ENCODE measurements around the gene QRICH1.
A peak's percentile ranks its signal among the peaks of the same experiment; 100 is the strongest.

QRICH1 gene

GRCh38 chr3:49032646-49033304, 61.1 kb downstream of the QRICH1 start:
- peak; percentile 52 for DNase-seq (ENCODE audit: low spot score)

GRCh38 chr3:49030321-49030720, 63.5 kb downstream of the QRICH1 start:
- no peak for DNase-seq (ENCODE audit: low spot score)

DNA sequence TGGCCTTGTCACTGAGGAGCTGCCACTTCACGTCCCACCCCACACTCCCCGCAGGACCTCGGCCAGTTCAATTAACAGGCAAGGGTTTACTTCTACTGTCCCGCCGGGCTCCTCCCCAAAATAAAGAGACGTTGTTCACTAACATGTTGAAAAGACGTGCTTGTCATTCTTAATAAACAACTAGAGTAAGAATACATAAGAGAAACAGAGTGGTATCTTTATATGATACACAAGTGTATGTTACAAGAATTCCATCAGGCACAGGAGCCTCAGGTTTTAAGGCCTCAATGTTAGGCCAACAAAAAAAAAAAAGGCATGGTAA, 64.3 kb downstream of the QRICH1 start:
- no peak for DNase-seq (ENCODE audit: low spot score)

GRCh38 chr3:49028673-49029562, 65.0 kb downstream of the QRICH1 start, which contains the start of gene IMPDH2:
Gene IMPDH2, minus strand, starts transcription at chr3:49029398. Its CDS starts 48 bp downstream, at chr3:49029350.
- peak; percentile 93 for DNase-seq (ENCODE audit: low spot score)

DNA sequence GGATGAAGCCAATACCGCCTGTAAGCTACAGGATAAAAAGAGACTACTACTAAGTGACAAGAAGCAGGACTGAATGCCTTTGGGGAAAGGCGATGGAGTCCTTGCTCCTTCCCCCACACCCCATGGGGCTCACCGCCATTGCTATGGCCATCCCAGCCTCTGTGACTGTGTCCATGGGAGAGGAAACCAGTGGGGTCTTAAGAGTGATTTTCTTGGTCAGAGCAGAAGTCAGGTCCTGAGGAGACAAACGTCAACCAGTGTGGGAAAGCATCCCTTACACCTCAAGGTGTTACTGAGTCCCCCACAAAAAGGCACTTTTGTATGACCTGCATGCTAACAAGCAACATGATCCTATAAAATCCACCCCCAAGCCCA, 65.6 kb downstream of the QRICH1 start:
- DNase-seq (ENCODE audit: low spot score), result no peak

DNA sequence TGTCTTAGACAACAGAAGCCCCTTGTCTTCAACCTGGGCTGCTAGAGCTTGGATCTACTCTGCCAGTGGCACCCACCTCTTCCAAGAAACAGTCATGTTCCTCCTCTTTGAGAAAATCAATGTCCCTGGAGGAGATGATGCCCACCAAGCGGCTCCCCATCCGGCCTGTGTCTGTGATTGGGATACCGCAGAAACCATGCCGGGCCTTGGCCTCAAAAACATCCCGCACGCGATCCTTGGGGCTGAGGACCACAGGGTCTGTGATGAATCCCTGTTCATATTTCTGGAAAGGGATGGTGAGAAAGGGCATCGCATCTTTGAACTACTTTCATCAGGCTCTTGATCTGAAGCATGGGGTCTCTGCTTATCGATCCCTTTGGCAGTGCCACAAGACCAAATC, 66.2 kb downstream of the QRICH1 start:
- DNase-seq (ENCODE audit: low spot score), result no peak

DNA sequence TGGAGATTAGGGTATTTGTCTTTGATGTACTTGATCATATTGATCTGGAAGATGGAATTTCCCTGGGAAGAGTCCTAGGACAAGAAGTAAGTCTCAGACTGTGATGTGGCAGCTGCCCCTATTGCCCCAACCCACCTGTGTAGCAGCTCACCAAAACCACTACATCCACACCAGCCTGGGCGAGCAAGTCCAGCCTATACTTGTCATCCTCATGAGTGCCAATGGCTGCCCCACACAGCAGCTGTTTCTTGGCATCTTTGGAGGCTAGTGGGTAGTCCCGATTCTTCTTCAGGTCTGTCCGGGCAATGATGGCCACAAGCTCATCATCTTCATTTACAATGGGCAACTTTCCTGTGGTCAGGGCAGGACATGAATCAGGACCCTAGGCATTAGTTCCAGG, 67.3 kb downstream of the QRICH1 start:
- no peak for DNase-seq (ENCODE audit: low spot score)

GRCh38 chr3:49025793-49026520, 67.9 kb downstream of the QRICH1 start:
- DNase-seq (ENCODE audit: low spot score), result no peak

GRCh38 chr3:49025005-49025792, 68.7 kb downstream of the QRICH1 start:
- no peak for DNase-seq (ENCODE audit: low spot score)

DNA sequence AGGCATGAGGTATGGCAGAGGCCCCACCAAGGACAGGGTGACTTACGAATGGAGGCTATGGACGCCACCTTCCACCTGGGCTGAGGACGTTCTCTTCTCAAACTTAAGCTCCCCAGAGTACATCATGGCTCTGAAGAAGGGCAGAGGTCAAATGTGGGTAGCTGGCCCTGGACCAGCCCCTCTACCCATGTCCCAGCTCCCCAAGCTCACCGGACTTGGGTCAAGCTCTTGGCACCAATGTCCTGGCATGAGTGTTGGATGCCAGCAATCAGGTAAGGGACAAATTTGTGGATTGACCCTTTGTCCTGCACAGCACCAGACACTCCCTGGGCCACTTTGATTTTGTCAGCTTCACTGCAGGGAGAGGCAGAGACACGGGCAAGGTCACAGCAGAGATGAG, 69.4 kb downstream of the QRICH1 start:
- DNase-seq (ENCODE audit: low spot score), result no peak

DNA sequence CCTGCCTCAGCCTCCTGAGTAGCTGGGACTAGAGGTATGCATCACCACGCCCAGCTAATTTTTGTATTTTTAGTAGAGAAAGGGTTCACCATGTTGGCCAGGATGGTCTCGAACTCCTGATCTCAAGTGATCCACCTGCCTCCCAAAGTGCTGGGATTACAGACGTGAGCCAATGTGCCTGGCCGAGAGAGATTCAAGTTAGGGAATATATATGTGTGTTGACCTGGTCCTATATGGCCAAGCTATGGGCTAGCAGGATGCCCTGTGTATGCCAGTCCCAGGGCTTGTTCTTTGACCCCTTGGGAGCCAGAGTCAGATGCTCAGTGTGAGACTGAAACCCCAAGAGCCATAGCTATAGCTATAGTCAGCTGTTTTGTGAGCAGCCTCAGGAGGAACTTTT, 70.1 kb downstream of the QRICH1 start:
- no peak for DNase-seq (ENCODE audit: low spot score)

DNA sequence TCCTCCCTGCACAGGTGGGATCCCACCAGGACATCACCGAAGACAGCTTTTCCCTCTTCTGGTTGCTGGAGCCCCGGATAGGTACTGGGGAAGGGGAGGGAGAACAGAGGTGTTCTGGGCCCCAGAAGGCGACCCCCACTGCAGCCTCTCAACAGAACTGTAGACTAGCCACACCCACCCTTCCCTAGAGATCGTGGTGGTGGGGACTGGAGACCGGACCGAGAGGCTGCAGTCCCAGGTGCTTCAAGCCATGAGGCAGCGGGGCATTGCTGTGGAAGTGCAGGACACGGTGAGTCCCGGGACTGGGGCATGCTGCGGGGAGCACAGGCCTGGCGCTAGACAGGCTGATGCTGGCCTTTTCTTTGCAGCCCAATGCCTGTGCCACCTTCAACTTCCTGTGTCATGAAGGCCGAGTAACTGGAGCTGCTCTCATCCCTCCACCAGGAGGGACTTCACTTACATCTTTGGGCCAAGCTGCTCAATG, 71.1 kb downstream of the QRICH1 start:
- peak; percentile 39 for DNase-seq (ENCODE audit: low spot score)

- peak; percentile 95 for DNase-seq (ENCODE audit: low spot score)
Measured at GRCh38 chr3:49021813-49022687, 71.8 kb downstream of the QRICH1 start, which contains the start of gene NDUFAF3. Gene NDUFAF3, plus strand, starts transcription at chr3:49022121. Its CDS starts 24 bp downstream, at chr3:49022145.

DNA sequence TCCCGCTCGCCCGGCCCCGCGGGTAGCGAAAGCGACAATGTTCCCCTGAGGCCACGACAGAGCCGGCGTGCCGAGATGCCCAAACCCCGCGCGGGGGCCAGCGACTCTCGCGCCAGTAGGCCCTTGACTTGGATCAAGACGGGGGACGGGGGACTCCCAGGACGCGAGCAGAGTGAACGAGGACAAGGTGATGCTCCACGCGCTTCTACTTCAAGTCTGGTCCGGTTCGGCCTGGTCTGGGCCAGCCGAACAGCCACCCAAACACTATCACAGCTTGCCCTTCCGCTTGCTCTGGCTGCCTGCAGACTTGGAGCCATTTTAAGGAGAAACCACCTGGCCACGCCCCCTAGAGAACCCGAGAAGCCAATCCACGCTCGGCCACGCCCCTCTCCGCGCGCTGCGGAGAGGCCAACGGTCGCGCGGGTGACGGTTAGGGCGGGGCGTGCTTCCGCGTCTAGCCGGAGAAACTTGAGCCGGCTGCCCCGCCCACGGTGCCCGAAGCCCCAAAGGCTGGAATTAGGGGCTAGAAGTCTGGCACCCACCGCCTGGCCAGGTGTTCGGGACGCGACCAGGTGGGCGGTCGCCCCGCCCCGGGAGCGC, 72.6 kb downstream of the QRICH1 start:
- peak; percentile 98 for DNase-seq (ENCODE audit: low spot score)

DNA sequence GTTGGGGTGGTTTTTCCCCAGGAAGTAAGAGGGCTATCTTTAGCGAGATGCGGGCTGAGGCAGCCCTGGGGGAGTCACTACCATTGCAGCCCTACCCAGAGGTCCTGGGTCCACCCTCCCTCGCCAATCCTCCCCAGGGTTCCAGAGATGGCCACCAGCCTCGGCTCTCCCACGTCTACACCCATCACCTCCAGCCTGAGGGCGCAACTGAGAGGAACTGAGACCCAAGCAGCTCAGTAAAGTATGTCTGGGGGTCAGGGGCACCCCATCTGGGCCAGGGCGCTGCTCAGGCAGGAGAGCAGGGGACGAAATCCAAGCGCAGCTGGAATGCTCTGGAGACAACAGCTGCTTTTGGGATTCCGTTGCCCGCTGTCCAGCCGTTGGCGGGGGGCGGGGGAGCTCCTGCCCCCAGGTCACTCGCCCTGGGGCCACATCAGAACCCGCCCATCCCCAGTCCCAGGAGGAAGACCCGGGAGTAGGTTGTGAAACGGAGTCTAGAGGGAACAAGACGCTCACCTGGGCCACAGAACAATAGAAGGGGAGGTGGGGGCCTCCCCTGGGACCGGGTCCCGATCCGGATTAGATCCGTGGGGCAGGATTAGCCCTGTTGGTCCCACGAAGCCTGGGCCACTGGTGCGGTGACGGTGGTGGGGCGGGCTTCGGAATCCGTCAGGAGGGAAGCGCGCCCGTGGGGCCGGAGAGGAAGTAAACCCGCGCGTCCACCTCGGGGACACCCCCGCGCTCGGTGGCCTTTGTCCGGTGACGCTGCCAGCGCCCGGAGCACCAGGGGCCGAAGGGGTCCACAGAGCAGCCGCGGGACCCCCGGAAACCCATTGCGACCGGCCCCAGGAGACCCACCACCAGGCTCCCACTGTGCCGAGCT, 73.3 kb downstream of the QRICH1 start:
- DNase-seq (ENCODE audit: low spot score), result peak; percentile 47

DNA sequence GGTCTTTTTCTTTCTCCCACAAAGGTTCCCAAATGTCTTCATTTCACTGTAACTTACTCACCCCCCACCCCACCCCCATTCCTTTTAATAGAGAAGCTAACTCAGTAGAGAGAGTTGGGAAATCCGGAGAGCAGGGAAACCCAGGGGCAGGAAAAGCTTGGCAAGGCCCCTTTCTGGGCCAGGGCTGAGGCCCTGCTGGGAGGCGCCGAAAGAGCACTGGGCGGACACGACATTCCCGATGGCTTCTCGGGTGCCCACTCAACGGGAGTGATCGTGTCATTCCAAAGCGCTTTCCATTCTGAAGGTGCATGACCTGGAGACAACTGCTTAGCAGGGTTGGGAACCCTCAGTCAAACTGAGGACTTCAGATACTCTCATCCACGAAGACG, 73.9 kb downstream of the QRICH1 start:
- no peak for DNase-seq (ENCODE audit: low spot score)

DNA sequence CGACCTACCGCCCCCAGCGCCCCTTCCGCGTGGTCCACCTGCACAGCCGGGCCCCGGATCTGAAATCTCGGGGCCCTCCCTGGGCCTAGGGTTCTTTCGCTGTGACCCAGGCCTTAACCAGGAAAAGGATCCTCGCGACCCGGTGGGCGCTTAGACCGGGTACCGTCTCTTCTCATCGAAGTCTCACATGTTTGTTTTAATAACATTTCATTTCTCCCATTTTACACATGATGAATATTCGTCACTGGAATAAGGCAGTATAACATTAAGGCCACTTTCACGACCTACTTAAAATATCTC, 75.2 kb downstream of the QRICH1 start:
- DNase-seq (ENCODE audit: low spot score), result no peak

DNA sequence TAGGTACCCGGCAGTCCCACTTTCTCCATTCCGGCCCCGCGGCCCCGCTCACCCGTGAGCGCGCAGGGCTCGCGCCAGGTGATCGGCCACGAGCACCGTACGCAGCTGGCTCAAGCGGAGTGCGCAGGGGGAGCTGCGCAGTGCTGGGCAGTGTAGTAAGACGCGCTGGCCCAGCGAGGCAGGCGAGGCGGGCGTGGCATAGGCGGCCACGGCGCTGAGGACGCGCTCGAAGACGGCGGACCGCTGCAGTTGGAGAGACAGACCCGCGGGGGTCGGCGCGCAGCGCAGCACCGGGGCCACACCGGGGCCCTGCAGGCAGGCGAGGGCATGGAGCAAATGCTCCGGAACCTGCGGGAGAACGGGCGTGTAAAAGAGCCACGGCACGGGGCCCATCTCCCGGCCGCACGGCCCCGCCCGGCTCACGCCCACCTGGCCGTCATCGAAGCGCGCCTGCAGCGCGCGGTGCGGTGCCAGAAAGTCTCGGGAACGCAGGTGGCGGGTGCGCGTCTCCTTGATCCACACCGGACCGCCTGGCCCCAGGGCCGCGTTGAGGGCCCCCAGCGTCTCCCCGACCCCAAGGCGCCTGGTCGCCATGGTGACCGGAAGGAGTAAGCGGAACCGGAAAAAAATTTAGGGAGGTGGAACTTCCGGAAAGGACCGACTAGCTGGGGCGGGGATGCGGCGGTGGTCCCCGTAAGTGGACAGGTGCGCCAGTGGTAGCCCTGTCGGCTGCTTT, 75.7 kb downstream of the QRICH1 start, which contains the start of gene DALRD3:
DALRD3 (minus strand) TSS at position 610 of the 736 bp plus-strand sequence; CDS start at position 594, 16 bp downstream.
- peak; percentile 75 for DNase-seq (ENCODE audit: low spot score)

Data from kidney tubule cell (primary cell).